Measurements from ENCODE around the gene SYNE1. TPM values are rescaled to one million over a fixed set of nuclear protein-coding genes. Genes with fewer than 3 reads are reported as not detected.

The SYNE1 gene
- total RNA-seq, 4 donors from 2014 or later = 7.4 to 66.4 (median 20.7) TPM

- no peak for TF ChIP-seq POLR2A (IDR thresholded peaks at IDR 0.05)
- TF ChIP-seq CTCF (IDR thresholded peaks at IDR 0.05) = no peak
- WGBS, 2 donors = 87 to 94% methylated on average over 7 to 9 of the region's 9 CpGs
- H3K36me3 ChIP-seq = peaks cover 0 to 44% (median 0%) of the 10 kb centered on the region in 3 donors
Observed at GRCh38 chr6:152343735-152344360, 293.3 kb downstream of the SYNE1 start.

GRCh38 chr6:152341596-152341995, 295.6 kb downstream of the SYNE1 start:
- 72 to 86% methylated on average over 5 of the region's 5 CpGs for WGBS, 2 donors
- H3K27ac ChIP-seq = no peak overlapping the region
- TF ChIP-seq CTCF (IDR thresholded peaks at IDR 0.05) = no peak
- no peaks in the 10 kb centered on the region for H3K27me3 ChIP-seq
- intact Hi-C loops (cut with DNase I) = no loop called here
- DNase-seq = no peak
- H3K4me3 ChIP-seq = no peak overlapping the region
- H3K36me3 ChIP-seq = peaks cover 0 to 51% (median 0%) of the 10 kb centered on the region in 3 donors
- no peaks in the 10 kb centered on the region for H3K4me1 ChIP-seq
- H3K9me3 ChIP-seq = no peaks in the 10 kb centered on the region

More at GRCh38 chr6:152343735-152344360, 293.3 kb downstream of the SYNE1 start:
- Histone ChIP-seq H3K4me1 (no peaks in the 10 kb centered on the region), H3K9me3 (no peaks in the 10 kb centered on the region), H3K27me3 (no peaks in the 10 kb centered on the region), H3K4me3 (no peak overlapping the region), H3K27ac (no peak overlapping the region)
- DNase-seq = no peak
- intact Hi-C loops (cut with DNase I) = no loop called here

GRCh38 chr6:152338335-152339125, 298.6 kb downstream of the SYNE1 start:
- Histone ChIP-seq H3K9me3 (no peaks in the 10 kb centered on the region), H3K4me3 (no peak overlapping the region), H3K36me3 (peaks cover 0 to 48% (median 0%) of the 10 kb centered on the region in 3 donors), H3K27ac (no peak overlapping the region), H3K4me1 (no peaks in the 10 kb centered on the region), H3K27me3 (no peaks in the 10 kb centered on the region)
- 50 to 52% methylated on average over 9 to 10 of the region's 10 CpGs for WGBS, 2 donors
- TF ChIP-seq CTCF (IDR thresholded peaks at IDR 0.05) (peak; percentile 76 to 90 (median 80)), POLR2A (IDR thresholded peaks at IDR 0.05) (no peak)
- no peak for DNase-seq
- intact Hi-C loops (cut with DNase I) = no loop called here

- H3K27me3 ChIP-seq = no peaks in the 10 kb centered on the region
- no peak for DNase-seq
- 84 to 92% methylated on average over 1 to 3 of the region's 4 CpGs for WGBS, 2 donors
- no peak overlapping the region for H3K27ac ChIP-seq
- H3K4me1 ChIP-seq = no peaks in the 10 kb centered on the region
- no peak overlapping the region for H3K4me3 ChIP-seq
- intact Hi-C loops (cut with DNase I) = no loop called here
- H3K9me3 ChIP-seq = no peaks in the 10 kb centered on the region
- TF ChIP-seq CTCF (IDR thresholded peaks at IDR 0.05) = no peak
- no peak for TF ChIP-seq POLR2A (IDR thresholded peaks at IDR 0.05)
- H3K36me3 ChIP-seq = peaks cover 0 to 62% (median 0%) of the 10 kb centered on the region in 3 donors
Observed at GRCh38 chr6:152334555-152334954, 302.6 kb downstream of the SYNE1 start.

GRCh38 chr6:152330961-152331360, 306.2 kb downstream of the SYNE1 start:
- WGBS, 2 donors = 60 to 75% methylated on average over 7 of the region's 7 CpGs
- intact Hi-C loops (cut with DNase I) = no loop called here
- H3K9me3 ChIP-seq = no peaks in the 10 kb centered on the region
- H3K4me3 ChIP-seq = no peak overlapping the region
- no peaks in the 10 kb centered on the region for H3K27me3 ChIP-seq
- H3K36me3 ChIP-seq = peaks cover 0 to 47% (median 0%) of the 10 kb centered on the region in 3 donors
- no peak for DNase-seq
- no peak for TF ChIP-seq CTCF (IDR thresholded peaks at IDR 0.05)
- TF ChIP-seq POLR2A (IDR thresholded peaks at IDR 0.05) = no peak
- no peak overlapping the region for H3K27ac ChIP-seq
- H3K4me1 ChIP-seq = no peaks in the 10 kb centered on the region
